Measurements from ENCODE around the gene MYLK4.

MYLK4 gene

DNA sequence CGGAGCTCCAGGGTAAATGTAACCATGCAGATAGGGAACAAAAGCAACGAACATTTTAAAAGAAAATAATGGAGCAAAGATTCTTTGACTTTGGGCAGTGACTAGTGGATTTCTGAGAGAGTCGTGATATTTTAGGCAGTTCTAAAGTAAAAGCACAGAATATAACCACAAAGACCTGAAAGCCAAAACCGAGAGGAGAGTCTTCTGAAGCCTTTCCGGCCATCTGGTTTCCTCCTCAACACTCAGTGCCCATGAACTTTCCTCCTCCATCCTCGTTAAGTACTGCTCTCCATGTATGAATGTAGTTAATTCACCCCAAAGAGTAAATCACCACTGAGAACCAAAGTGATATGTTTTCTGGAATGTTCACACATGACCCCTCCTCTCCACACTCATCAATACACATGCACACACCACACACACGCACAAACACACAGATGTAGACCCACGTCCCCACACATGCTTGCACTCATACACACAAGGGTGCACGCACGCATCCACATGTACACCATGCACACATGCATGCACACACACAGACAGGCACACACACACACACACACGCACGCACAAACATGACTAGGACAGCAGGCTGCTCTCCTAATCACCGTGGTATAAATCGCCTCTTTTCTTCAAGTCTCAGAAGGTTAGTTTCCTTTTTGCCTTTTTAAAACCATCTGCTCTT is 109.5 kb downstream of the MYLK4 start:
- TF ChIP-seq, protein P1, sequence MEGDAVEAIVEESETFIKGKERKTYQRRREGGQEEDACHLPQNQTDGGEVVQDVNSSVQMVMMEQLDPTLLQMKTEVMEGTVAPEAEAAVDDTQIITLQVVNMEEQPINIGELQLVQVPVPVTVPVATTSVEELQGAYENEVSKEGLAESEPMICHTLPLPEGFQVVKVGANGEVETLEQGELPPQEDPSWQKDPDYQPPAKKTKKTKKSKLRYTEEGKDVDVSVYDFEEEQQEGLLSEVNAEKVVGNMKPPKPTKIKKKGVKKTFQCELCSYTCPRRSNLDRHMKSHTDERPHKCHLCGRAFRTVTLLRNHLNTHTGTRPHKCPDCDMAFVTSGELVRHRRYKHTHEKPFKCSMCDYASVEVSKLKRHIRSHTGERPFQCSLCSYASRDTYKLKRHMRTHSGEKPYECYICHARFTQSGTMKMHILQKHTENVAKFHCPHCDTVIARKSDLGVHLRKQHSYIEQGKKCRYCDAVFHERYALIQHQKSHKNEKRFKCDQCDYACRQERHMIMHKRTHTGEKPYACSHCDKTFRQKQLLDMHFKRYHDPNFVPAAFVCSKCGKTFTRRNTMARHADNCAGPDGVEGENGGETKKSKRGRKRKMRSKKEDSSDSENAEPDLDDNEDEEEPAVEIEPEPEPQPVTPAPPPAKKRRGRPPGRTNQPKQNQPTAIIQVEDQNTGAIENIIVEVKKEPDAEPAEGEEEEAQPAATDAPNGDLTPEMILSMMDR (IDR thresholded peaks at IDR 0.05; ENCODE audit: low read length, missing control alignments), result no peak
- no peak for DNase-seq (ENCODE audit: low read depth)
- H3K4me3 ChIP-seq (replicated peaks; ENCODE audit: low read depth, low read length), result no peak overlapping the region

DNA sequence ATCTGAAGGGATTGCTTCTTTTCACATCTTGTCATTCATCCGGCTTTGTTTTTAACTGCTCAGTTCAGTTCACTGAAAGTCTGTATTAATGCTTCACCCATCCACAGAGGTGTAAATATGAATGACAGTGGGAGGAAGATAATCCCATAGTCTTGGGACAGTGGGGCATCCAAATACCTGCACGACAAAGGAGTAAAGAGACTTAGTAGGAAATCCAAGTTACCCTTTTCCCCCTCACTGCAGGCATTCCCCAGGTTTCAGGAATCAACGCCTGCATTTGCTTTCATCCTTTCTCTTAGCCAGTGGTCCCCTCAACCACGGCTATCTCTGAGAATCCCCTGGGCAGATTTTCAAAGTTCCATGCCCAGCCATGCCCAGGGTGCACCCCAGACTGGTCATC is 110.2 kb downstream of the MYLK4 start:
- H3K4me3 ChIP-seq (replicated peaks; ENCODE audit: low read depth, low read length), result no peak overlapping the region

DNA sequence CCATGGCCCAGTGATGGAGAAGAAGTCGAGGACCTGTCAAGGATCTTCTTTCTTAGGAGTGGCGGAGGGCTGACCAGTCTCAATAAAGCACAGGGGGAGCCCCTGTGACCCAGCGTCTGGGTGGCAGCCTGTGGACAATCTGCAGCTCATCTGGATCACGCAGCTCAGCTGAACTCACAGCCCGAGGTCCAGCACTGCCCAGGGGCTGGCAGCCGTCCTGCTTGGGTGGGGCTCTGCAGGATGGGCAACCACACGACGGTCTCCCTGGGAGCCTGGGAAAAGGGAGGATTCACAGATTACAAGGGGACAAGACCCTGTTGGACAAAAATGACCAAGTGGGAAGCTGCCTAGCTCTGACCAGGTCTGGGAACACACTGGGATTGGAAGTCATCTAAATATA is 110.8 kb downstream of the MYLK4 start:
- DNase-seq (ENCODE audit: low read depth), result no peak
- no peak overlapping the region for H3K4me3 ChIP-seq (replicated peaks; ENCODE audit: low read depth, low read length)
- TF ChIP-seq, protein P1 (IDR thresholded peaks at IDR 0.05; ENCODE audit: low read length, missing control alignments), result no peak

More for the DNA sequence above, 110.2 kb downstream of the MYLK4 start:
- no peak for DNase-seq (ENCODE audit: low read depth)
- TF ChIP-seq, protein P1 (IDR thresholded peaks at IDR 0.05; ENCODE audit: low read length, missing control alignments), result no peak

DNA sequence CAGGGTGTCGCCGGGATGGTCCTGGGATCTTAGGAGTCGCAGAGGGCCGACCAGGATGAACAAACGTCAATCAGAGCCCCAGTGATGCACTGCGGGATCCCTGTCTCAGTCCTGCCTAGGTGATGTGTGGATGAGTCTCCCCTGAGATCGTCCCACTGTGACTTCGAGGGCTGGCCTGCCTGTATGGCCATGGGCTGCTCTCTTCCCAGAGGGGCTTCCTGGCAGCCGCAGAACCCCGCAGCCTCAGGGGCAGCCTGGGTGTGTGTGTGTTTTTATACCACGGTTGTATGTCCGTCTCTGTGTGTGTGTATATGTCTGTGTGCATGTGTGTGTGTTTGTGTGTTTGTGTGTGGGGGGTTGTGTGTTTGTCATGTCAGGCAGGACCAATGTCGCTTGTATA is 111.6 kb downstream of the MYLK4 start:
- DNase-seq (ENCODE audit: low read depth), result no peak
- H3K4me3 ChIP-seq (replicated peaks; ENCODE audit: low read depth, low read length), result no peak overlapping the region
- TF ChIP-seq, protein P1 (IDR thresholded peaks at IDR 0.05; ENCODE audit: low read length, missing control alignments), result no peak

DNA sequence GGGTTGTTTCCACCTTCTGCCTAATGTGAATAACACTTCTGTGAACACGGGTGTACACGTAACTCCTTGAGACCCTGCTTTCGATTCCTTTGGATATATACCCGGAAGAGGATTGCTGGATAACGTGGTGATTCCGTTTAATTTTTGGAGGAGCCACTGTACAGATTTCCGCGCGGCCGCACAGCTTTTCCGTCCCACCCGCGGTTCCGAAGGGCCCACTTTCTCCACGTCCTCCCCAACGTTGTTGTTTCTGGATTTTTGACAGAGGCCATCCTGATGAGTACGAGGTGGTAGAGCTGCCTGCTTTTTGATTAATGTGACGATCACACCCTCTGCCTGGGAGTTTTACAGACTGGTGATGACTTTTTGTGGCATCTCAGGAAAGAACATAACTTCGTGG is 114.0 kb downstream of the MYLK4 start:
- TF ChIP-seq, protein P1 (IDR thresholded peaks at IDR 0.05; ENCODE audit: low read length, missing control alignments), result no peak
- H3K4me3 ChIP-seq (replicated peaks; ENCODE audit: low read depth, low read length), result no peak overlapping the region
- DNase-seq (ENCODE audit: low read depth), result no peak

DNA sequence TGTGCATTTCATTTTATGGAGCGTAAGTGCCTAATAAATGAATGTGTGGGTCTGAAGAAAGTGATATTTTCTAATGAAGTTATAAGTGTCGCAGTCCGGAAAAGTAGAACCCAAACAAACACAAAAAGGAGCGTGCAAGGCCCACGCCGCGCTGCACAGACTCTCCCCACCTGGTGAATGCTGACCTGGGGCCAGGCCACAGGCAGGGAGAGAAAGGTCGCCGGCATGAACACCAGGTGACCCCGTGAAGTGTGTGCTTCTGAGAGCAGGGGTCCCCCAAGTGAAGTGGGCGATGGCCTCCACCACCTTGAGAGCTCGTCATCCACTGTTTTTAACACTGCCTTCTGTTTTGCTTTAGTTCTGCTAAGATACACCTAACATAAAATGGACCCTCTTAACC is 114.8 kb downstream of the MYLK4 start:
- DNase-seq (ENCODE audit: low read depth), result no peak
- no peak overlapping the region for H3K4me3 ChIP-seq (replicated peaks; ENCODE audit: low read depth, low read length)
- TF ChIP-seq, protein P1 (IDR thresholded peaks at IDR 0.05; ENCODE audit: low read length, missing control alignments), result no peak
